Progenitor cell of endocrine pancreas (in vitro differentiated cells): Measurements from ENCODE around the gene SLC35F6. TPM values are rescaled to one million over a fixed set of nuclear protein-coding genes. Genes with fewer than 3 reads are reported as not detected.

Experiments used
- DNase-seq: peaks from one replicate; pipeline ENCODE4 v3.0.0; 2021; ENCODE audit warnings: low spot score; ENCODE audit not compliant: unreplicated experiment
- H3K27ac Mint-ChIP-seq: 2 replicates; pipeline ENCODE4 v1.8.0; 2021; ENCODE audit warnings: mild to moderate bottlenecking, moderate library complexity, mixed read lengths
- H3K27me3 Mint-ChIP-seq: 2 replicates; pipeline ENCODE4 v1.8.0; 2021; ENCODE audit warnings: mixed read lengths
- H3K36me3 Mint-ChIP-seq: 2 replicates; pipeline ENCODE4 v1.8.0; 2022; ENCODE audit warnings: mixed read lengths; ENCODE audit not compliant: insufficient read depth
- H3K4me1 Mint-ChIP-seq: 2 replicates; pipeline ENCODE4 v1.8.0; 2021; ENCODE audit warnings: low read depth, mixed read lengths
- H3K4me3 Mint-ChIP-seq: 2 replicates; pipeline ENCODE4 v1.8.0; 2021; ENCODE audit warnings: low read depth, mild to moderate bottlenecking, moderate library complexity, mixed read lengths
- H3K9me3 Mint-ChIP-seq: 2 replicates; pipeline ENCODE4 v1.8.0; 2021; ENCODE audit warnings: low read depth, mixed read lengths
- total RNA-seq: library from RNA; stranded (reverse); gene quantifications from 2 replicates; pipeline ENCODE4 v1.2.1, GENCODE V29; 2021
- TF ChIP-seq, protein P1 (sequence below): fragments of 200-600 bp; sonication (generic); IDR thresholded peaks from one replicate; pipeline ENCODE4 v1.5.0; 2021; ENCODE audit warnings: antibody characterized with exemption, mild to moderate bottlenecking; ENCODE audit not compliant: unreplicated experiment

The SLC35F6 gene
- total RNA-seq, 1 donor from 2014 or later: 19.9 TPM

DNA sequence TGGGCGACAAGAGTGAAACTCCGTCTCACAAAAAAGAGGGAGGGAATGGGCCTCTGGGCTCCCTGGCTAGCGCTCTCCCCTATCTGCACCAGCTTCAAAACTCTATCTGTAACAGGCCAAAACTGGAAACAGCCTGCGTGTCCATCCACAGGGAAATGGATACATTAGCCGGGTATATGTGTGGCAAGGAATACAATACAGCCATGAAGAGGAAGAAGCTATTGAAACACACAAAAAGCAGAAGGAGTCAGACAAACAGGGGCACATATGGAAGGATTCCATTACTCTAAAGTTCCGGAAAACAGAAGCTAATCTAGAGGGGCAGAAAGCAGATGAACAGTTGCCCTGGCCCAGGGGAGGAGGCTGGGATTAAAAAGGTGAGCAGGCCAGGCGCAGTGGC lies 24.6 kb upstream of the SLC35F6 start:
- H3K36me3 Mint-ChIP-seq: no peaks in the 10 kb centered on the region
- no peak overlapping the region for H3K27ac Mint-ChIP-seq
- TF ChIP-seq, protein P1, sequence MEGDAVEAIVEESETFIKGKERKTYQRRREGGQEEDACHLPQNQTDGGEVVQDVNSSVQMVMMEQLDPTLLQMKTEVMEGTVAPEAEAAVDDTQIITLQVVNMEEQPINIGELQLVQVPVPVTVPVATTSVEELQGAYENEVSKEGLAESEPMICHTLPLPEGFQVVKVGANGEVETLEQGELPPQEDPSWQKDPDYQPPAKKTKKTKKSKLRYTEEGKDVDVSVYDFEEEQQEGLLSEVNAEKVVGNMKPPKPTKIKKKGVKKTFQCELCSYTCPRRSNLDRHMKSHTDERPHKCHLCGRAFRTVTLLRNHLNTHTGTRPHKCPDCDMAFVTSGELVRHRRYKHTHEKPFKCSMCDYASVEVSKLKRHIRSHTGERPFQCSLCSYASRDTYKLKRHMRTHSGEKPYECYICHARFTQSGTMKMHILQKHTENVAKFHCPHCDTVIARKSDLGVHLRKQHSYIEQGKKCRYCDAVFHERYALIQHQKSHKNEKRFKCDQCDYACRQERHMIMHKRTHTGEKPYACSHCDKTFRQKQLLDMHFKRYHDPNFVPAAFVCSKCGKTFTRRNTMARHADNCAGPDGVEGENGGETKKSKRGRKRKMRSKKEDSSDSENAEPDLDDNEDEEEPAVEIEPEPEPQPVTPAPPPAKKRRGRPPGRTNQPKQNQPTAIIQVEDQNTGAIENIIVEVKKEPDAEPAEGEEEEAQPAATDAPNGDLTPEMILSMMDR: no peak
- no peaks in the 10 kb centered on the region for H3K4me1 Mint-ChIP-seq
- H3K27me3 Mint-ChIP-seq: peaks cover 8% of the 10 kb centered on the region
- H3K9me3 Mint-ChIP-seq: no peaks in the 10 kb centered on the region
- no peak overlapping the region for H3K4me3 Mint-ChIP-seq
- DNase-seq: no peak

DNA sequence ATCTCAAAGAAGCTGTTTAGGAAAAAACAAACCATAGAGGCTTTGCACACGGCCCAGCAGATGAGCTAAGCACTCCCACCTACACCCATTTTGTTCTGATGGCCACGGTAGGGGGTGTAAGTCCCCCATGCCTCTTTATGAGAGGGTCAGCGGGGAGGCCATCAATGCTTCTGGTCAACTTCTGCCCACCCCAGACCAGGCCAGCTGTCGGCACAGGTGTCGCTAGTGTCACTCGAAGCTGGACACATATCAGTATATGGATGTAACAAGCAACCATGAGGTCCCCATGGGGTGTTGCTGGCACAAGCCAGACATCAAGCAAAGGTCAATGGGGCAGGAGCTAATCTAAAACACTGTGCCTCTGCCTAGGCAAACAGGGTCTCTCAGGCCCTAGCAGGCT lies 23.7 kb upstream of the SLC35F6 start:
- Mint-ChIP-seq H3K27ac (no peak overlapping the region), H3K36me3 (no peaks in the 10 kb centered on the region), H3K4me3 (no peak overlapping the region), H3K9me3 (no peaks in the 10 kb centered on the region), H3K4me1 (peaks cover 2% of the 10 kb centered on the region), H3K27me3 (peaks cover 8% of the 10 kb centered on the region)
- TF ChIP-seq, protein P1: no peak
- DNase-seq: no peak

DNA sequence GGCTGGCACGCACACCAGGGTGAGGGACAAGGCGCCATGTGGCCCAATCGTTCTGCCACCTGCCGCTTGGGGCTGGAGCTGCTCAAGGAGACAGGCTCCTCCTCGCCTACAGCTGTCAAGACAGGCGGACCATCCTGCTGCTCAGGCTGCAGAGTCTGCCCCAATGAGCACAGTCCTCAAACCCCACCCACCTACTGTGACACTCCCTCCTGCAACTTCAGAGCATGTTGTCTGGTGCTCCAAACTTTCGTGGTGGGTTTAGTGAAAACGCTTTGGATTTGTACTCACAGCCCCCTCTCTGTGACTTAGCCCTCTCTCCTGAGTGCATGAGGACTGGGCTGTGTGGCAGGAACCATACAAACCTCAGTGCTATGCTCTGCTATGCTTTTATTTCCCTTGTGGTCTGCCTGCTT lies 23.2 kb upstream of the SLC35F6 start:
- TF ChIP-seq, protein P1: no peak
- H3K4me3 Mint-ChIP-seq: no peak overlapping the region
- DNase-seq: no peak
- peaks cover 8% of the 10 kb centered on the region for H3K27me3 Mint-ChIP-seq
- H3K4me1 Mint-ChIP-seq: peaks cover 2% of the 10 kb centered on the region
- H3K36me3 Mint-ChIP-seq: no peaks in the 10 kb centered on the region
- H3K27ac Mint-ChIP-seq: no peak overlapping the region
- H3K9me3 Mint-ChIP-seq: no peaks in the 10 kb centered on the region

DNA sequence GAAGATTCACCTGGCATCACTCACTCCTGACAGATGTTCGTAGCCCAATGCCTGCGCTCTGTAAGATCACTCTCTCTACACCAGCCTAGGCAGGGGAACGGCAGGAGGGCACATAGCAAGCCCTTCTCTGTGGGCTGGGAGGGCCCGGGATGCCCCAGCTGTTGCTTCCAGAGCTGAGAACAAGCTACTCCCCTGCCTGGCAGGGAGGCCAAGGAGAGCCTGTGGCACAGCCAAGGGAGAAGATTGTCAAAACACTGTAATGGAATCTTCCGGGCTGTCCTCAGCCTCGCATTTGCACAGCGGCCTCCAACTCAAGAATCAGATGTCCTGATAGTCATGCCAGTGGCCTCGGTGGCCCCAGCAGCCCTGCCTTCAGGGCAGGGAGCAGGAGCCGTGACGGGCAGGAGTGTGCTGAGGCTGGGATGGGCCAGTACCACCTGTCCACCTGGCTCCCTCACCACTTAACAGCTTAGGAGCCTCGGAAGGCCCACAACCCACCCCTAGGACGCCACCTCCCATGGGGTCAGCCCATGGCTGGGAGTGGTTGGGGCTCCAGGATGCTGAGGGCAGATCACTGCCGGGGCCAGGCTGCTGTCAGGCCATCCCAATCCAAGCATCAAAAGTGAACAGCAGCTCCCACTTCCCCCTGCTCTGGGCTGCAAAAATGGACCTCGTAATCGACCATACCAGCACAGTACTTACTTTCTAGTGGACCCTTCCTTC lies 21.9 kb upstream of the SLC35F6 start:
- no peak overlapping the region for H3K27ac Mint-ChIP-seq
- H3K9me3 Mint-ChIP-seq: no peaks in the 10 kb centered on the region
- no peak overlapping the region for H3K4me3 Mint-ChIP-seq
- no peak for DNase-seq
- TF ChIP-seq, protein P1: no peak
- peaks cover 2% of the 10 kb centered on the region for H3K4me1 Mint-ChIP-seq
- H3K27me3 Mint-ChIP-seq: peaks cover 8% of the 10 kb centered on the region
- no peaks in the 10 kb centered on the region for H3K36me3 Mint-ChIP-seq

DNA sequence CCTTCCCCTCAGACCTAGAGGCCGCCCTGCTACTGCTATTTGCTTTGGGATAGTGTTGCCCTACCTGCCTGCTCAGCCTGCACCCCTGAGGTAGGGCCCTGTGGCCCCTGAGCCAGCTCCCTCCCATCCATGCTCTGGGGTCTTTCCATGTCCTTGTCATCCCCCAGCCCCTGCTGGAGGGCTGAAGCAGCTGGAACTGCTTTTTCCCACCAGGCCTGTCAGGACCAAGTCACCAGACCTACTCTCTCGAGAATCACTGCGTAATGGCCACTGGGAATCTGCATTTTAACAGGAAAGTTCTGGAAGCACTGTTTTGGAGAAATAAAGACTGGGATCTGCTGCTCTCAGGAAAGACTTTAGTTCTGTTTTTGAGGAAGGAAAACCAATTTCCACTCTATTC lies 20.2 kb upstream of the SLC35F6 start:
- TF ChIP-seq, protein P1: no peak
- H3K4me3 Mint-ChIP-seq: no peak overlapping the region
- no peak overlapping the region for H3K27ac Mint-ChIP-seq
- H3K36me3 Mint-ChIP-seq: no peaks in the 10 kb centered on the region
- H3K4me1 Mint-ChIP-seq: peaks cover 2% of the 10 kb centered on the region
- DNase-seq: no peak
- H3K9me3 Mint-ChIP-seq: no peaks in the 10 kb centered on the region
- H3K27me3 Mint-ChIP-seq: peaks cover 8% of the 10 kb centered on the region
